ENCODE results near the gene GADD45A.

The GADD45A gene

GRCh38 chr1:67672260-67672803 lies 12.7 kb upstream of the GADD45A start:
- no peak for DNase-seq

- no peak for DNase-seq
Measured at GRCh38 chr1:67673468-67674201, 11.4 kb upstream of the GADD45A start.

GRCh38 chr1:67674260-67675011 lies 10.6 kb upstream of the GADD45A start:
- no peak for DNase-seq

GRCh38 chr1:67675800-67676199 lies 9.2 kb upstream of the GADD45A start:
- DNase-seq: no peak

GRCh38 chr1:67676287-67676686 lies 8.7 kb upstream of the GADD45A start:
- no peak for DNase-seq

- no peak for DNase-seq
Measured at GRCh38 chr1:67676946-67677345, 8.1 kb upstream of the GADD45A start.

- no peak for DNase-seq
Measured at GRCh38 chr1:67677408-67677807, 7.6 kb upstream of the GADD45A start.

GRCh38 chr1:67677930-67678329 lies 7.1 kb upstream of the GADD45A start:
- DNase-seq: no peak

- no peak for DNase-seq
Measured at GRCh38 chr1:67679691-67680090, 5.3 kb upstream of the GADD45A start.

GRCh38 chr1:67680486-67680885 lies 4.5 kb upstream of the GADD45A start:
- DNase-seq: no peak

GRCh38 chr1:67682659-67683197 lies 2.3 kb upstream of the GADD45A start:
- DNase-seq: peak; percentile 77

- no peak for DNase-seq
Measured at GRCh38 chr1:67683316-67683715, 1.7 kb upstream of the GADD45A start.

- DNase-seq: peak; percentile 44
Measured at GRCh38 chr1:67683766-67684525, 1.1 kb upstream of the GADD45A start.

- DNase-seq: no peak
Measured at GRCh38 chr1:67684526-67685066, 405 bp upstream of the GADD45A start.

GRCh38 chr1:67685558-67686266 lies 711 bp downstream of the GADD45A start:
- DNase-seq: no peak

- DNase-seq: peak; percentile 91
Measured at GRCh38 chr1:67686267-67687197, 1.5 kb downstream of the GADD45A start.

GRCh38 chr1:67687198-67687545 lies 2.2 kb downstream of the GADD45A start:
- DNase-seq: no peak

- no peak for DNase-seq
Measured at GRCh38 chr1:67687649-67688048, 2.6 kb downstream of the GADD45A start.

- no peak for DNase-seq
Measured at GRCh38 chr1:67688526-67689219, 3.7 kb downstream of the GADD45A start.

GRCh38 chr1:67689267-67690017 lies 4.4 kb downstream of the GADD45A start:
- no peak for DNase-seq
